HCT116 (cell line): ENCODE measurements around the gene CPA4. TPM values are rescaled to one million over a fixed set of nuclear protein-coding genes. Genes with fewer than 3 reads are reported as not detected.

ENCODE experiments used
- ATAC-seq: fragments of 200-7000 bp; cut with Tn5 transposase; 2 replicates; pipeline ENCODE4 v1.9.1; 2020; ENCODE audit warnings: mild to moderate bottlenecking, moderate library complexity
- BruUV-seq: library from RNA; stranded (reverse); fragments of 400-500 nt; replicated peaks from 2 replicates; lab custom pipeline; 2021; lab: Mats Ljungman, UMichigan
- CTCF ChIA-PET: fragments of 300-600 bp; sonication (Branson Sonifier 250); formaldehyde crosslinking; loops from one replicate; lab custom pipeline; 2021; ENCODE audit warnings: antibody characterized with exemption; lab: Charles Lee
- POLR2A ChIA-PET: fragments of 300-600, 350-600 bp; sonication (Branson Sonifier 250); formaldehyde crosslinking; loops from one replicate; lab custom pipeline; 2021; ENCODE audit warnings: antibody characterized with exemption; lab: Charles Lee
- RAD21 ChIA-PET, 2 experiments: fragments of 300-600 bp; sonication (Branson Sonifier 250); formaldehyde crosslinking; loops; one replicate each; lab custom pipeline; 2023; ENCODE audit warnings: low total read pairs in 2 of 2; ENCODE audit not compliant: uncharacterized antibody in 2 of 2, unreplicated experiment in 2 of 2, low non-redundant PET in 1 of 2; lab: Charles Lee
- DNase-seq: peaks from one replicate; pipeline ENCODE4 v3.0.0-alpha.2; 2010; ENCODE audit warnings: low read depth, low spot score
- H2AFZ ChIP-seq: fragments of 200-600 bp; shearing (Covaris generic), sonication (generic); 2 replicates; pipeline ENCODE4 v1.6.1; 2017; ENCODE audit warnings: low read depth, mixed run types, mixed read lengths, antibody characterized with exemption, low read length; ENCODE audit not compliant: poor library complexity, severe bottlenecking
- H3K27ac ChIP-seq: 2 replicates; pipeline ENCODE4 v1.5.1; 2012; ENCODE audit warnings: low read depth, low read length
- H3K27me3 ChIP-seq: fragments of 200-600 bp; sonication (generic); 2 replicates; pipeline ENCODE4 v1.6.1; 2016; ENCODE audit warnings: mixed run types, low read length, mixed read lengths; ENCODE audit not compliant: insufficient read depth
- H3K36me3 ChIP-seq, 2 experiments: fragments of 200-500 bp in 1 of 2; fragments of 200-600 bp in 1 of 2; sonication (Bioruptor generic) in 1 of 2; sonication (generic) in 1 of 2; 2 replicates each; pipeline versions ENCODE4 v1.5.1 to v1.6.1; 2014 to 2016; ENCODE audit warnings: low read length in 2 of 2, inconsistent platforms in 1 of 2, mixed read lengths in 1 of 2, mixed run types in 1 of 2; ENCODE audit not compliant: insufficient read depth in 2 of 2, control insufficient read depth in 1 of 2
- H3K4me1 ChIP-seq, 2 experiments: fragments of 200-600 bp in 1 of 2; sonication (generic) in 1 of 2; 2 replicates each; pipeline versions ENCODE4 v1.5.1 to v1.6.1; 2012 to 2017; ENCODE audit warnings: low read length in 2 of 2, inconsistent platforms in 1 of 2, mild to moderate bottlenecking in 1 of 2, mixed read lengths in 1 of 2, mixed run types in 1 of 2, moderate library complexity in 1 of 2; ENCODE audit not compliant: insufficient read depth in 2 of 2, control insufficient read depth in 1 of 2
- H3K4me2 ChIP-seq: fragments of 200-600 bp; sonication (generic); 2 replicates; pipeline ENCODE4 v1.6.1; 2017; ENCODE audit warnings: mixed run types, low read length, mixed read lengths
- H3K4me3 ChIP-seq, 2 experiments: fragments of 200-600 bp in 1 of 2; sonication (generic) in 1 of 2; replicated peaks in 1 of 2; 2 replicates each; pipeline ENCODE4 v1.5.1; 2011 to 2016; ENCODE audit warnings: low read length in 2 of 2, control low read depth in 1 of 2, low read depth in 1 of 2, mild to moderate bottlenecking in 1 of 2, mixed read lengths in 1 of 2, mixed run types in 1 of 2
- H3K79me2 ChIP-seq: fragments of 200-600 bp; sonication (generic); 2 replicates; pipeline ENCODE4 v1.6.1; 2017; ENCODE audit warnings: mild to moderate bottlenecking, mixed run types, low read length, moderate library complexity, mixed read lengths; ENCODE audit not compliant: insufficient read depth
- H3K9ac ChIP-seq: fragments of 200-600 bp; sonication (generic); 2 replicates; pipeline ENCODE4 v1.6.1; 2016; ENCODE audit warnings: low read length, mixed read lengths
- H3K9me2 ChIP-seq: fragments of 200-600 bp; sonication (generic), shearing (Covaris generic); 2 replicates; pipeline ENCODE4 v1.6.1; 2017; ENCODE audit warnings: mixed run types, mild to moderate bottlenecking, moderate library complexity; ENCODE audit not compliant: insufficient read depth
- H3K9me3 ChIP-seq, 2 experiments: fragments of 200-500 bp in 1 of 2; fragments of 200-600 bp in 1 of 2; sonication (Bioruptor generic) in 1 of 2; sonication (generic) in 1 of 2; 2 replicates each; pipeline ENCODE4 v1.6.1; 2014 to 2017; ENCODE audit warnings: low read length in 2 of 2, mixed read lengths in 2 of 2, inconsistent platforms in 1 of 2, low read depth in 1 of 2, mild to moderate bottlenecking in 1 of 2, mixed run types in 1 of 2, moderate library complexity in 1 of 2; ENCODE audit not compliant: control insufficient read depth in 1 of 2, insufficient read depth in 1 of 2
- H4K20me1 ChIP-seq: fragments of 200-600 bp; sonication (generic), shearing (Covaris generic); 2 replicates; pipeline ENCODE4 v1.6.1; 2017; ENCODE audit warnings: mixed run types, mild to moderate bottlenecking, moderate library complexity; ENCODE audit not compliant: insufficient read depth
- CBX3 ChIP-seq: IDR thresholded peaks from 2 replicates; pipeline ENCODE4 v1.6.1; 2012; ENCODE audit warnings: low read depth
- CTCF ChIP-seq, 3 experiments: fragments of 200-600 bp in 1 of 3; sonication (generic) in 1 of 3; IDR thresholded peaks in 2 of 3; conservative IDR thresholded peaks in 1 of 3; 2 replicates each; pipeline ENCODE4 v1.5.1; 2012 to 2017; ENCODE audit warnings: low read depth in 2 of 3, low read length in 2 of 3, antibody characterized with exemption in 1 of 3, borderline replicate concordance in 1 of 3, control low read depth in 1 of 3, mild to moderate bottlenecking in 1 of 3, mixed read lengths in 1 of 3, mixed run types in 1 of 3, moderate library complexity in 1 of 3; ENCODE audit not compliant: insufficient read depth in 1 of 3
- EGR1 ChIP-seq: IDR thresholded peaks from 2 replicates; pipeline ENCODE4 v1.6.1; 2012; ENCODE audit warnings: low read depth
- FOSL1 ChIP-seq: IDR thresholded peaks from 2 replicates; pipeline ENCODE4 v1.6.1; 2012; ENCODE audit warnings: low read depth
- JUND ChIP-seq: IDR thresholded peaks from 2 replicates; pipeline ENCODE4 v1.6.1; 2012
- POLR2A ChIP-seq: IDR thresholded peaks from 2 replicates; pipeline ENCODE4 v1.7.0; 2011; ENCODE audit warnings: borderline replicate concordance; ENCODE audit not compliant: insufficient read depth, insufficient read length; ENCODE audit errors: extremely low read depth
- POLR2AphosphoS5 ChIP-seq: IDR thresholded peaks from 2 replicates; pipeline ENCODE4 v1.6.1; 2011; ENCODE audit warnings: mild to moderate bottlenecking, low read depth, low read length, moderate library complexity
- RAD21 ChIP-seq: IDR thresholded peaks from 2 replicates; pipeline ENCODE4 v1.6.1; 2012; ENCODE audit warnings: low read depth, mild to moderate bottlenecking
- SP1 ChIP-seq: IDR thresholded peaks from 2 replicates; pipeline ENCODE4 v1.6.1; 2012; ENCODE audit warnings: low read depth
- SRF ChIP-seq: IDR thresholded peaks from 2 replicates; pipeline ENCODE4 v1.6.1; 2012; ENCODE audit warnings: low read depth
- ZFX ChIP-seq: fragments of 450-650 bp; IDR thresholded peaks from 2 replicates; pipeline ENCODE4 v1.6.1; 2017
- intact Hi-C: fragments of 100-400 bp; cut with micrococcal nuclease; formaldehyde crosslinking; loops from 2 replicates; pipeline ENCODE4 v1.10.0; 2022
- total RNA-seq: library from RNA; stranded (reverse); gene quantifications from one replicate; pipeline ENCODE4 v1.2.1, GENCODE V29; 2021; ENCODE audit not compliant: unreplicated experiment
- TF ChIP-seq, protein P1 (sequence below): IDR thresholded peaks from 2 replicates; pipeline ENCODE4 v1.6.1; 2011; ENCODE audit warnings: mild to moderate bottlenecking, low read length, moderate library complexity; ENCODE audit not compliant: insufficient replicate concordance; ENCODE audit errors: extremely low read depth

The CPA4 gene
- total RNA-seq, 1 experiment from 2014 or later = 38.7 TPM

DNA sequence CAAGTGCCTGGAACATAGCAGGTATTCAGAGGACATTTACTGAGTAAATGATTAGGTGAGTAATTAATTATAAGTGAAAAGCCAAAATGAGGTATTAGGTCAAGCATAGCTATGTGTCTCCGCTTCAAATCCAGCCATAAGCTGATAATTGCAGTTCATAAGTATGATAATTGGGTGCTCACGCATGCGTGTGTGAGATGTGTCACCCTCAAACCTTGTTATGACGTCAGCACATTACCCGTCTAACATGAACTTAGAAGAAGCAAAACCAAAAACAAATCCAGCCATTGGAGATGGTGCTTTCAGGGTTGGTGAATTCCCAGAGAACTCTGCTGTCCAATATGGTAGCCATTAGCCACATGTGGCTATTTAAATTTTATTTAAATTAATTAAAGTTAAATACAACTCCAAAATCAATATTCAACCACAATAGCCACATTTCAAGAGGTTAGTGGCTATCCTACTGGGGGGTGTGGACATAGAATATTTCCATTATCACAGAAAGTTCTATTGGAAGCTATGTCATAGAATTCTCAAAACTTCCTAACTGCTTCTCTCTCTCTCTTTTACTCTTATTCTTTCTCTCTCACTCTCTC lies 51.4 kb downstream of the CPA4 start, which contains the start of gene CPA5 (continued):
- no peak for TF ChIP-seq ZFX
- TF ChIP-seq EGR1 = no peak
- TF ChIP-seq, protein P1, sequence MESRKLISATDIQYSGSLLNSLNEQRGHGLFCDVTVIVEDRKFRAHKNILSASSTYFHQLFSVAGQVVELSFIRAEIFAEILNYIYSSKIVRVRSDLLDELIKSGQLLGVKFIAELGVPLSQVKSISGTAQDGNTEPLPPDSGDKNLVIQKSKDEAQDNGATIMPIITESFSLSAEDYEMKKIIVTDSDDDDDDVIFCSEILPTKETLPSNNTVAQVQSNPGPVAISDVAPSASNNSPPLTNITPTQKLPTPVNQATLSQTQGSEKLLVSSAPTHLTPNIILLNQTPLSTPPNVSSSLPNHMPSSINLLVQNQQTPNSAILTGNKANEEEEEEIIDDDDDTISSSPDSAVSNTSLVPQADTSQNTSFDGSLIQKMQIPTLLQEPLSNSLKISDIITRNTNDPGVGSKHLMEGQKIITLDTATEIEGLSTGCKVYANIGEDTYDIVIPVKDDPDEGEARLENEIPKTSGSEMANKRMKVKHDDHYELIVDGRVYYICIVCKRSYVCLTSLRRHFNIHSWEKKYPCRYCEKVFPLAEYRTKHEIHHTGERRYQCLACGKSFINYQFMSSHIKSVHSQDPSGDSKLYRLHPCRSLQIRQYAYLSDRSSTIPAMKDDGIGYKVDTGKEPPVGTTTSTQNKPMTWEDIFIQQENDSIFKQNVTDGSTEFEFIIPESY = no peak

GRCh38 chr7:130345136-130345535 lies 52.2 kb downstream of the CPA4 start:
- no peaks in the 10 kb centered on the region for H3K79me2 ChIP-seq
- no peak overlapping the region for H3K4me3 ChIP-seq
- H3K27ac ChIP-seq = no peak overlapping the region
- BruUV-seq = no TSS peak
- ChIA-PET RAD21 (no interaction called here), CTCF (no interaction called here), POLR2A (no interaction called here)
- no peak for TF ChIP-seq JUND
- no peak for TF ChIP-seq SRF
- TF ChIP-seq CTCF (IDR thresholded peaks at IDR 0.05 in 2 of 3, conservative IDR thresholded peaks at IDR 0.05 in 1 of 3; ENCODE audit: borderline replicate concordance in 1 of 3, insufficient read depth in 1 of 3, low read depth in 2 of 3, low read length in 2 of 3) = no peak
- TF ChIP-seq SP1 = no peak
- TF ChIP-seq FOSL1 = no peak
- TF ChIP-seq CBX3 = no peak
- TF ChIP-seq POLR2A = no peak
- TF ChIP-seq POLR2AphosphoS5 = no peak
- no peak for TF ChIP-seq RAD21
- no peaks in the 10 kb centered on the region for H3K9me2 ChIP-seq
- no peaks in the 10 kb centered on the region for H3K4me1 ChIP-seq
- H3K4me2 ChIP-seq = no peak overlapping the region
- H2AFZ ChIP-seq = no peak overlapping the region
- no peak for ATAC-seq
- no peaks in the 10 kb centered on the region for H4K20me1 ChIP-seq
- no peaks in the 10 kb centered on the region for H3K27me3 ChIP-seq
- no peak for DNase-seq
- no peaks in the 10 kb centered on the region for H3K36me3 ChIP-seq
- intact Hi-C loops = no loop called here
- no peaks in the 10 kb centered on the region for H3K9me3 ChIP-seq
- H3K9ac ChIP-seq = no peak overlapping the region
